CD4-positive, alpha-beta T cell (primary cell): ENCODE data around the gene HIVEP3. TPM values are rescaled to one million over a fixed set of nuclear protein-coding genes. Genes with fewer than 3 reads are reported as not detected.

Experiments used
- ATAC-seq: fragments of 200-7000 bp; cut with Tn5 transposase; one replicate; pipeline ENCODE4 v1.10.0; 2022; ENCODE audit warnings: mild to moderate bottlenecking; ENCODE audit not compliant: poor library complexity
- CTCF ChIA-PET: fragments of 350-600 bp; sonication (Branson Sonifier 250); formaldehyde crosslinking; loops from one replicate; lab custom pipeline; 2021; ENCODE audit warnings: antibody characterized with exemption, inconsistent platforms; lab: Charles Lee
- POLR2A ChIA-PET: fragments of 350-600 bp; sonication (Branson Sonifier 250); formaldehyde crosslinking; loops from one replicate; lab custom pipeline; 2021; ENCODE audit warnings: antibody characterized with exemption, inconsistent platforms; lab: Charles Lee
- DNase-seq, 14 experiments: peaks; one replicate each; pipeline ENCODE4 v3.0.0-alpha.2; 2013 to 2020; ENCODE audit warnings: mixed read lengths in 2 of 14
- H3K27ac ChIP-seq, 2 donors: one replicate each; pipeline versions ENCODE4 v1.5.1 to v1.7.0; 2013; ENCODE audit warnings: low read length in 2 of 2, low read depth in 1 of 2, mild to moderate bottlenecking in 1 of 2
- H3K27me3 ChIP-seq, 2 experiments: 1 replicate in 1 of 2; 2 replicates in 1 of 2; pipeline versions ENCODE4 v1.6.1 to v1.7.0; 2013; ENCODE audit warnings: low read length in 2 of 2, control low read depth in 1 of 2, mild to moderate bottlenecking in 1 of 2, moderate library complexity in 1 of 2; ENCODE audit not compliant: insufficient read depth in 2 of 2, control insufficient read depth in 1 of 2
- H3K36me3 ChIP-seq: one replicate; pipeline ENCODE4 v1.6.1; 2013; ENCODE audit warnings: low read length, control low read depth; ENCODE audit not compliant: insufficient read depth
- H3K4me1 ChIP-seq: one replicate; pipeline ENCODE4 v1.6.1; 2013; ENCODE audit warnings: low read length, control low read depth; ENCODE audit not compliant: insufficient read depth
- H3K4me3 ChIP-seq: one replicate; pipeline ENCODE4 v1.5.1; 2013; ENCODE audit warnings: mild to moderate bottlenecking, low read length, moderate library complexity
- H3K9me3 ChIP-seq, 2 experiments: 1 replicate in 1 of 2; 2 replicates in 1 of 2; pipeline versions ENCODE4 v1.6.1 to v1.7.0; 2013; ENCODE audit warnings: low read length in 2 of 2, mild to moderate bottlenecking in 2 of 2, control low read depth in 1 of 2, moderate library complexity in 1 of 2; ENCODE audit not compliant: control insufficient read depth in 1 of 2, insufficient read depth in 1 of 2
- H3K27ac Mint-ChIP-seq: one replicate; pipeline ENCODE4 v1.8.0; 2020; ENCODE audit warnings: mixed read lengths
- H3K27me3 Mint-ChIP-seq: one replicate; pipeline ENCODE4 v1.8.0; 2021; ENCODE audit warnings: mixed read lengths
- H3K36me3 Mint-ChIP-seq: one replicate; pipeline ENCODE4 v1.8.0; 2021; ENCODE audit warnings: low read depth, mixed read lengths
- H3K4me1 Mint-ChIP-seq: one replicate; pipeline ENCODE4 v1.8.0; 2021; ENCODE audit warnings: low read depth, mixed read lengths
- H3K4me3 Mint-ChIP-seq: one replicate; pipeline ENCODE4 v1.8.0; 2020; ENCODE audit warnings: mild to moderate bottlenecking, mixed read lengths
- H3K9me3 Mint-ChIP-seq: one replicate; pipeline ENCODE4 v1.8.0; 2020; ENCODE audit warnings: mixed read lengths
- CTCF ChIP-seq: fragments of 200-600 bp; IDR thresholded peaks from one replicate; pipeline ENCODE4 v1.8.0; 2022; ENCODE audit warnings: antibody characterized with exemption, mild to moderate bottlenecking
- intact Hi-C, 2 experiments: fragments of 100-400 bp; cut with DNase I in 1 of 2; cut with micrococcal nuclease in 1 of 2; formaldehyde crosslinking; loops; one replicate each; pipeline versions ENCODE4 v1.15.1 to v1.9.0; 2023 to 2025; cut with DNase I, micrococcal nuclease
- total RNA-seq, 174 experiments: library from RNA in 2 of 174; stranded (reverse) in 2 of 174; gene quantifications; one replicate each; pipeline ENCODE4 v1.2.3 and lab custom pipeline; 2021 to 2026

Gene HIVEP3
- total RNA-seq, 2 experiments from 2014 or later: 5.1 to 5.4 TPM

GRCh38 chr1:41795205-41795762 lies 123.4 kb downstream of the HIVEP3 start:
- DNase-seq: no peak
- no peaks in the 10 kb centered on the region for H3K27me3 Mint-ChIP-seq
- CTCF ChIA-PET: no interaction called here
- no peak overlapping the region for H3K4me3 Mint-ChIP-seq
- POLR2A ChIA-PET: no interaction called here
- H3K27ac Mint-ChIP-seq: no peak overlapping the region
- Histone ChIP-seq H3K27ac (no peak overlapping the region), H3K4me3 (no peak overlapping the region), H3K4me1 (peaks cover 40% of the 10 kb centered on the region), H3K9me3 (no peaks in the 10 kb centered on the region), H3K36me3 (no peaks in the 10 kb centered on the region), H3K27me3 (no peaks in the 10 kb centered on the region)
- no peaks in the 10 kb centered on the region for H3K9me3 Mint-ChIP-seq
- H3K36me3 Mint-ChIP-seq: no peaks in the 10 kb centered on the region
- no peak for ATAC-seq
- no peak for TF ChIP-seq CTCF
- H3K4me1 Mint-ChIP-seq: peaks cover 37% of the 10 kb centered on the region
- intact Hi-C loops: no loop called here

GRCh38 chr1:41794031-41794430 lies 124.7 kb downstream of the HIVEP3 start:
- peaks cover 30% of the 10 kb centered on the region for H3K4me1 Mint-ChIP-seq
- H3K4me3 Mint-ChIP-seq: no peak overlapping the region
- ATAC-seq: no peak
- Histone ChIP-seq H3K27me3 (no peaks in the 10 kb centered on the region), H3K4me1 (peaks cover 39% of the 10 kb centered on the region), H3K9me3 (no peaks in the 10 kb centered on the region), H3K4me3 (no peak overlapping the region), H3K27ac (no peak overlapping the region), H3K36me3 (no peaks in the 10 kb centered on the region)
- ChIA-PET POLR2A (no interaction called here), CTCF (no interaction called here)
- no peak overlapping the region for H3K27ac Mint-ChIP-seq
- H3K36me3 Mint-ChIP-seq: no peaks in the 10 kb centered on the region
- intact Hi-C loops: no loop called here
- DNase-seq: no peak
- no peaks in the 10 kb centered on the region for H3K9me3 Mint-ChIP-seq
- no peak for TF ChIP-seq CTCF
- no peaks in the 10 kb centered on the region for H3K27me3 Mint-ChIP-seq

GRCh38 chr1:41792485-41792770 lies 126.3 kb downstream of the HIVEP3 start:
- H3K4me1 Mint-ChIP-seq: peaks cover 30% of the 10 kb centered on the region
- ATAC-seq (no peak), DNase-seq (no peak)
- no peak overlapping the region for H3K4me3 Mint-ChIP-seq
- TF ChIP-seq CTCF: no peak
- ChIA-PET CTCF (no interaction called here), POLR2A (interaction anchor here (0.9 to 1.8 kb wide), 4 partner anchors 10 to 124 kb away, joined by 3 to 6 read pairs (median 4); no protein-coding TSS in a partner anchor)
- intact Hi-C loops: no loop called here
- no peaks in the 10 kb centered on the region for H3K36me3 Mint-ChIP-seq
- no peaks in the 10 kb centered on the region for H3K27me3 Mint-ChIP-seq
- no peaks in the 10 kb centered on the region for H3K27me3 ChIP-seq
- H3K27ac Mint-ChIP-seq: no peak overlapping the region
- H3K4me3 ChIP-seq: no peak overlapping the region
- H3K36me3 ChIP-seq: no peaks in the 10 kb centered on the region
- H3K9me3 ChIP-seq: no peaks in the 10 kb centered on the region
- H3K9me3 Mint-ChIP-seq: no peaks in the 10 kb centered on the region
- peaks cover 39% of the 10 kb centered on the region for H3K4me1 ChIP-seq
- H3K27ac ChIP-seq: no peak overlapping the region
